PC-3 (cell line): ENCODE data around the gene ACER3. TPM values are rescaled to one million over a fixed set of nuclear protein-coding genes. Genes with fewer than 3 reads are reported as not detected.

ENCODE experiments used
- ATAC-seq: fragments of 200-7000 bp; cut with Tn5 transposase; 2 replicates; pipeline ENCODE4 v1.9.1; 2020; ENCODE audit warnings: mild to moderate bottlenecking, moderate library complexity
- BruUV-seq: library from RNA; stranded (reverse); fragments of 400-500 nt; replicated peaks from 2 replicates; lab custom pipeline; 2021; lab: Mats Ljungman, UMichigan
- CTCF ChIA-PET: fragments of 300-600 bp; sonication (Branson Sonifier 250); formaldehyde crosslinking; loops from one replicate; lab custom pipeline; 2022; ENCODE audit warnings: antibody characterized with exemption; lab: Charles Lee
- POLR2A ChIA-PET: fragments of 300-600 bp; sonication (Branson Sonifier 250); formaldehyde crosslinking; loops from one replicate; lab custom pipeline; 2022; ENCODE audit warnings: antibody characterized with exemption; ENCODE audit not compliant: unreplicated experiment; lab: Charles Lee
- DNase-seq: peaks from one replicate; pipeline ENCODE4 v3.0.0-alpha.2; 2015
- H2AFZ ChIP-seq: fragments of 300-600 bp; sonication (generic); 2 replicates; pipeline ENCODE4 v1.6.0; 2016; ENCODE audit warnings: antibody characterized with exemption, low read length
- H3F3A ChIP-seq: fragments of 300-600 bp; sonication (generic); one replicate; pipeline ENCODE4 v1.6.0; 2017; ENCODE audit warnings: antibody characterized with exemption, low read length, control low read depth, mild to moderate bottlenecking; ENCODE audit not compliant: unreplicated experiment
- H3K27ac ChIP-seq: fragments of 300-600 bp; sonication (generic); 2 replicates; pipeline ENCODE4 v1.5.1; 2016; ENCODE audit warnings: mild to moderate bottlenecking, low read length
- H3K27me3 ChIP-seq: fragments of 300-600 bp; sonication (generic); 2 replicates; pipeline ENCODE4 v1.6.1; 2016; ENCODE audit warnings: low read length, mixed read lengths
- H3K36me3 ChIP-seq: fragments of 300-600 bp; sonication (generic); 2 replicates; pipeline ENCODE4 v1.6.1; 2016; ENCODE audit warnings: low read depth, mixed run types, low read length, mixed read lengths
- H3K4me1 ChIP-seq: fragments of 300-600 bp; sonication (generic); 2 replicates; pipeline ENCODE4 v1.5.1; 2016; ENCODE audit warnings: low read length; ENCODE audit not compliant: insufficient read depth
- H3K4me2 ChIP-seq: fragments of 300-600 bp; sonication (generic); 2 replicates; pipeline ENCODE4 v1.6.0; 2016; ENCODE audit warnings: low read length
- H3K4me3 ChIP-seq: fragments of 300-600 bp; sonication (generic); 2 replicates; pipeline ENCODE4 v1.5.1; 2016; ENCODE audit warnings: mild to moderate bottlenecking, low read length, mixed read lengths
- H3K79me2 ChIP-seq: fragments of 300-600 bp; sonication (generic); 2 replicates; pipeline ENCODE4 v1.6.1; 2017; ENCODE audit warnings: low read length, mixed read lengths
- H3K9ac ChIP-seq: fragments of 300-600 bp; sonication (generic); 2 replicates; pipeline ENCODE4 v1.6.0; 2016; ENCODE audit warnings: mild to moderate bottlenecking, low read length
- H3K9me2 ChIP-seq: fragments of 300-600 bp; sonication (generic); replicated peaks from 2 replicates; pipeline ENCODE4 v1.6.1; 2016; ENCODE audit warnings: mixed run types, low read length, mixed read lengths
- H3K9me3 ChIP-seq: fragments of 300-600 bp; sonication (generic); 2 replicates; pipeline ENCODE4 v1.6.1; 2016; ENCODE audit warnings: low read length, mixed read lengths
- H4K20me1 ChIP-seq: fragments of 300-600 bp; sonication (generic); 2 replicates; pipeline ENCODE4 v1.6.1; 2016; ENCODE audit warnings: low read length, mixed read lengths
- EZH2 ChIP-seq: fragments of 300-600 bp; sonication (generic); IDR thresholded peaks from one replicate; pipeline ENCODE4 v1.6.1; 2017; ENCODE audit warnings: antibody characterized with exemption, mild to moderate bottlenecking, low read length; ENCODE audit not compliant: unreplicated experiment
- EZH2phosphoT487 ChIP-seq: fragments of 300-600 bp; sonication (generic); IDR thresholded peaks from 2 replicates; pipeline ENCODE4 v1.6.1; 2018; ENCODE audit warnings: mild to moderate bottlenecking, antibody characterized with exemption, low read length, borderline replicate concordance
- intact Hi-C: fragments of 100-400 bp; cut with micrococcal nuclease; formaldehyde crosslinking; loops from 2 replicates; pipeline ENCODE4 v1.9.0; 2023
- total RNA-seq: library from RNA; depleted of rRNA; stranded (reverse); fragments of >200 nt; gene quantifications from 2 replicates; pipeline ENCODE4 v1.2.3, GENCODE V29; 2014
- TF ChIP-seq, protein P1 (sequence below): fragments of 300-600 bp; sonication (generic); conservative IDR thresholded peaks from 2 replicates; pipeline ENCODE4 v1.5.1; 2017; ENCODE audit warnings: antibody characterized with exemption, low read depth, mild to moderate bottlenecking, low read length

The ACER3 gene
- total RNA-seq, 1 experiment from 2014 or later = 17.3 TPM

DNA sequence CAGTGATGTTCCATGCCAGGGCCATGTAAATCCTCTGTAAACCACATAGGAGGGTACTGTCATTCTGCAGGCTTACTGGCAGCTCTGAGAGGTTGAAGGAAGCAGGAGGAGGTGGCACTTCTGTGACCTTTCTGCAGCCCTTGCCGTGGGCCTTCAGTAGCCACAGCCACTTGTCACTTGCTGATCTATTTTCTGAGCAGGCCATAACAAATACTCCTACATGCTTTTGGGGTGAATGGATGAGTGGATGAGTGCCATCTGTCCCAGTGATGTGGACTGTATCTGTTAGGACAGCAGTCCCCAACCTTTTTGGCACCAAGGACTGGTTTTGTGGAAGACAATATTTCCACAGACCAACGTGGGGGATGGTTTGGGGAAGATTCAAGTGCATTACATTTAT, 183.6 kb downstream of the ACER3 start:
- no peak overlapping the region for H3K9ac ChIP-seq
- ChIA-PET CTCF (interaction anchor here (1.3 to 2.2 kb wide), 4 partner anchors 17 to 126 kb away, joined by 5 to 24 read pairs (median 6); no protein-coding TSS in a partner anchor), POLR2A (no interaction called here)
- no peaks in the 10 kb centered on the region for H3K9me2 ChIP-seq
- no peak for DNase-seq
- H3K79me2 ChIP-seq = no peaks in the 10 kb centered on the region
- no peaks in the 10 kb centered on the region for H3F3A ChIP-seq
- BruUV-seq = no TSS peak
- H3K4me2 ChIP-seq = no peak overlapping the region
- peaks cover 16% of the 10 kb centered on the region; the same call in 1 of the 2 replicates for H3K4me1 ChIP-seq
- H3K27me3 ChIP-seq = no peaks in the 10 kb centered on the region
- no peaks in the 10 kb centered on the region for H4K20me1 ChIP-seq
- intact Hi-C loops = no loop called here
- no peak overlapping the region for H3K27ac ChIP-seq
- H2AFZ ChIP-seq = no peak overlapping the region
- H3K9me3 ChIP-seq = no peaks in the 10 kb centered on the region
- TF ChIP-seq EZH2 = no peak
- TF ChIP-seq, protein P1, sequence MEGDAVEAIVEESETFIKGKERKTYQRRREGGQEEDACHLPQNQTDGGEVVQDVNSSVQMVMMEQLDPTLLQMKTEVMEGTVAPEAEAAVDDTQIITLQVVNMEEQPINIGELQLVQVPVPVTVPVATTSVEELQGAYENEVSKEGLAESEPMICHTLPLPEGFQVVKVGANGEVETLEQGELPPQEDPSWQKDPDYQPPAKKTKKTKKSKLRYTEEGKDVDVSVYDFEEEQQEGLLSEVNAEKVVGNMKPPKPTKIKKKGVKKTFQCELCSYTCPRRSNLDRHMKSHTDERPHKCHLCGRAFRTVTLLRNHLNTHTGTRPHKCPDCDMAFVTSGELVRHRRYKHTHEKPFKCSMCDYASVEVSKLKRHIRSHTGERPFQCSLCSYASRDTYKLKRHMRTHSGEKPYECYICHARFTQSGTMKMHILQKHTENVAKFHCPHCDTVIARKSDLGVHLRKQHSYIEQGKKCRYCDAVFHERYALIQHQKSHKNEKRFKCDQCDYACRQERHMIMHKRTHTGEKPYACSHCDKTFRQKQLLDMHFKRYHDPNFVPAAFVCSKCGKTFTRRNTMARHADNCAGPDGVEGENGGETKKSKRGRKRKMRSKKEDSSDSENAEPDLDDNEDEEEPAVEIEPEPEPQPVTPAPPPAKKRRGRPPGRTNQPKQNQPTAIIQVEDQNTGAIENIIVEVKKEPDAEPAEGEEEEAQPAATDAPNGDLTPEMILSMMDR = no peak
- TF ChIP-seq EZH2phosphoT487 = no peak
- no peaks in the 10 kb centered on the region for H3K36me3 ChIP-seq
- no peak for ATAC-seq
- H3K4me3 ChIP-seq = no peak overlapping the region

- Histone ChIP-seq H3K9me3 (no peaks in the 10 kb centered on the region), H2AFZ (no peak overlapping the region), H3K9me2 (no peaks in the 10 kb centered on the region), H3K4me2 (no peak overlapping the region), H3K9ac (no peak overlapping the region), H3K27ac (no peak overlapping the region), H3F3A (no peaks in the 10 kb centered on the region), H3K4me1 (peaks cover 16% of the 10 kb centered on the region; the same call in 1 of the 2 replicates), H3K79me2 (no peaks in the 10 kb centered on the region), H3K36me3 (no peaks in the 10 kb centered on the region), H3K27me3 (no peaks in the 10 kb centered on the region), H4K20me1 (no peaks in the 10 kb centered on the region), H3K4me3 (no peak overlapping the region)
- ChIA-PET CTCF (interaction anchor here (0.6 to 2.2 kb wide), 7 partner anchors 11 to 311 kb away, joined by 3 to 24 read pairs (median 5); partner anchors contain the start of gene B3GNT6), POLR2A (no interaction called here)
- intact Hi-C loops = no loop called here
- BruUV-seq = no TSS peak
- TF ChIP-seq EZH2phosphoT487 (no peak), EZH2 (no peak)
- TF ChIP-seq, protein P1 = no peak
- ATAC-seq (no peak), DNase-seq (no peak)
These were observed 184.2 kb downstream of the ACER3 start for GRCh38 chr11:77044886-77045285.

GRCh38 chr11:77046060-77046501, 185.4 kb downstream of the ACER3 start:
- H3K4me1 ChIP-seq = peaks cover 16% of the 10 kb centered on the region; the same call in 1 of the 2 replicates
- peak overlapping the region; percentile 89 for H3K4me2 ChIP-seq
- ChIA-PET CTCF (interaction anchor here (0.8 to 2.2 kb wide), 4 partner anchors 19 to 312 kb away, joined by 5 to 24 read pairs (median 5); no protein-coding TSS in a partner anchor), POLR2A (no interaction called here)
- H3K27me3 ChIP-seq = no peaks in the 10 kb centered on the region
- TF ChIP-seq, protein P1 = peak; percentile 100
- no peak for TF ChIP-seq EZH2phosphoT487
- TF ChIP-seq EZH2 = no peak
- H3K9me3 ChIP-seq = no peaks in the 10 kb centered on the region
- no peaks in the 10 kb centered on the region for H3K79me2 ChIP-seq
- peak overlapping the region; percentile 9; the same call in 1 of the 2 replicates for H3K9ac ChIP-seq
- H3F3A ChIP-seq = no peaks in the 10 kb centered on the region
- H3K36me3 ChIP-seq = no peaks in the 10 kb centered on the region
- no peaks in the 10 kb centered on the region for H4K20me1 ChIP-seq
- intact Hi-C loops = loop anchor here (1.0 to 2.0 kb wide), 3 partner anchors 15 to 311 kb away; no protein-coding TSS in a partner anchor
- no TSS peak for BruUV-seq
- peak overlapping the region; percentile 64 for H3K4me3 ChIP-seq
- H3K9me2 ChIP-seq = no peaks in the 10 kb centered on the region
- peak overlapping the region; percentile 93 for H2AFZ ChIP-seq
- ATAC-seq (peak; percentile 77), DNase-seq (peak; percentile 81)
- no peak overlapping the region for H3K27ac ChIP-seq
